MCF 10A (cell line): ENCODE measurements around the gene GDF7. TPM values are rescaled to one million over a fixed set of nuclear protein-coding genes. Genes with fewer than 3 reads are reported as not detected.

Experiments
- BruUV-seq: library from RNA; stranded (reverse); fragments of 400-500 nt; replicated peaks from 2 replicates; lab custom pipeline; 2021; lab: Mats Ljungman, UMichigan
- CTCF ChIA-PET: fragments of 300-600 bp; sonication (Branson Sonifier 250); formaldehyde crosslinking; extraction: SDS; loops from one replicate; lab custom pipeline; 2021; ENCODE audit warnings: antibody characterized with exemption, inconsistent platforms; lab: Yijun Ruan, JAX
- POLR2A ChIA-PET: fragments of 300-600, 350-650 bp; sonication (Branson Sonifier 250); formaldehyde crosslinking; extraction: SDS; loops from one replicate; lab custom pipeline; 2020; ENCODE audit warnings: antibody characterized with exemption, inconsistent platforms; lab: Yijun Ruan, JAX
- DNase-seq: peaks from one replicate; pipeline ENCODE4 v3.0.0-alpha.2; 2018; ENCODE audit not compliant: unreplicated experiment
- H3K27ac Mint-ChIP-seq: one replicate; pipeline ENCODE4 v1.8.0; 2022; ENCODE audit warnings: mild to moderate bottlenecking, low read depth, mixed read lengths; ENCODE audit not compliant: unreplicated experiment
- H3K27me3 Mint-ChIP-seq: one replicate; pipeline ENCODE4 v1.8.0; 2022; ENCODE audit warnings: mixed read lengths; ENCODE audit not compliant: insufficient read depth, unreplicated experiment
- H3K36me3 Mint-ChIP-seq: one replicate; pipeline ENCODE4 v1.8.0; 2022; ENCODE audit warnings: mild to moderate bottlenecking, moderate library complexity, mixed read lengths; ENCODE audit not compliant: insufficient read depth, unreplicated experiment
- H3K4me1 Mint-ChIP-seq: one replicate; pipeline ENCODE4 v1.8.0; 2022; ENCODE audit warnings: mixed read lengths; ENCODE audit not compliant: insufficient read depth, unreplicated experiment
- H3K4me3 Mint-ChIP-seq: one replicate; pipeline ENCODE4 v1.8.0; 2022; ENCODE audit warnings: mild to moderate bottlenecking, moderate library complexity, mixed read lengths; ENCODE audit not compliant: unreplicated experiment
- H3K9me3 Mint-ChIP-seq: one replicate; pipeline ENCODE4 v1.8.0; 2022; ENCODE audit warnings: mixed read lengths; ENCODE audit not compliant: unreplicated experiment
- intact Hi-C: fragments of 100-400 bp; cut with micrococcal nuclease; formaldehyde crosslinking; loops from 2 replicates; pipeline ENCODE4 v1.14.1; 2022
- total RNA-seq: library from RNA; stranded (reverse); gene quantifications from 2 replicates; pipeline ENCODE4 v1.2.3, GENCODE V29; 2022
- TF ChIP-seq, protein P1 (sequence below): fragments of 200-600 bp; IDR thresholded peaks from one replicate; pipeline ENCODE4 v1.8.0; 2022; ENCODE audit warnings: antibody characterized with exemption, mild to moderate bottlenecking; ENCODE audit not compliant: unreplicated experiment

Gene GDF7
- total RNA-seq, 1 experiment from 2014 or later = not detected

DNA sequence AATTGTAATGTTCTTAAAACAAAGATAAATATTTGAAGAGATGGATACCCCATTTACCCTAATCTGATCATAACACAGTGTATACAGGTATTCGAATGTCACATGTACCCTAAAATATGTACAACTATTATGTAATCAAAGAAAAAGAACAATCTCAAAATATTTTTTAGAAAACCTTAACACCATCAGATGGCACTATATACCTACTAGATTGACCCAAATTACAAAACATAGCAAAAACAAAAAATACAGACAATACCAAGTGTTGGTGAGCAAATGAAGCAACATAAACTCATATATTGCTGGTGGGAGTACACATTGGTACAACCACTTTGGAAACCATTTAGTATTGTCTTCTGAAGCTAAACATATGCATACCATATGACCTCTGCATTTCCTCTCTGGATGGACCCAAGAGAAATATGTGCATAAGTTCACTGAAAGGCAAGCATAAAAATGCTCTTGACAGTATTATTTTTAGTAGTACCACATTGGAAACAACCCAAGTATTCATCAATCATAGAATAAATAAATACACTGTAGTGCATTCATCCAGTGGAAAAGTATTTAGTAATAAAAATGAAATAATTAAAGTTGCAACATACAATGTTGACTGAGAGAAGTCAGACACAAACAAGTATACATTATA lies 55.8 kb downstream of the GDF7 start:
- TF ChIP-seq, protein P1, sequence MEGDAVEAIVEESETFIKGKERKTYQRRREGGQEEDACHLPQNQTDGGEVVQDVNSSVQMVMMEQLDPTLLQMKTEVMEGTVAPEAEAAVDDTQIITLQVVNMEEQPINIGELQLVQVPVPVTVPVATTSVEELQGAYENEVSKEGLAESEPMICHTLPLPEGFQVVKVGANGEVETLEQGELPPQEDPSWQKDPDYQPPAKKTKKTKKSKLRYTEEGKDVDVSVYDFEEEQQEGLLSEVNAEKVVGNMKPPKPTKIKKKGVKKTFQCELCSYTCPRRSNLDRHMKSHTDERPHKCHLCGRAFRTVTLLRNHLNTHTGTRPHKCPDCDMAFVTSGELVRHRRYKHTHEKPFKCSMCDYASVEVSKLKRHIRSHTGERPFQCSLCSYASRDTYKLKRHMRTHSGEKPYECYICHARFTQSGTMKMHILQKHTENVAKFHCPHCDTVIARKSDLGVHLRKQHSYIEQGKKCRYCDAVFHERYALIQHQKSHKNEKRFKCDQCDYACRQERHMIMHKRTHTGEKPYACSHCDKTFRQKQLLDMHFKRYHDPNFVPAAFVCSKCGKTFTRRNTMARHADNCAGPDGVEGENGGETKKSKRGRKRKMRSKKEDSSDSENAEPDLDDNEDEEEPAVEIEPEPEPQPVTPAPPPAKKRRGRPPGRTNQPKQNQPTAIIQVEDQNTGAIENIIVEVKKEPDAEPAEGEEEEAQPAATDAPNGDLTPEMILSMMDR = no peak
- H3K4me3 Mint-ChIP-seq = no peak overlapping the region
- intact Hi-C loops = no loop called here
- no peaks in the 10 kb centered on the region for H3K27me3 Mint-ChIP-seq
- H3K4me1 Mint-ChIP-seq = no peaks in the 10 kb centered on the region
- no TSS peak for BruUV-seq
- ChIA-PET CTCF (interaction anchor here (1.0 to 3.0 kb wide), 2 partner anchors 59 to 241 kb away, joined by 3 to 13 read pairs; no protein-coding TSS in a partner anchor), POLR2A (no interaction called here)
- no peak for DNase-seq
- no peaks in the 10 kb centered on the region for H3K9me3 Mint-ChIP-seq
- H3K36me3 Mint-ChIP-seq = peaks cover 6% of the 10 kb centered on the region
- no peak overlapping the region for H3K27ac Mint-ChIP-seq

DNA sequence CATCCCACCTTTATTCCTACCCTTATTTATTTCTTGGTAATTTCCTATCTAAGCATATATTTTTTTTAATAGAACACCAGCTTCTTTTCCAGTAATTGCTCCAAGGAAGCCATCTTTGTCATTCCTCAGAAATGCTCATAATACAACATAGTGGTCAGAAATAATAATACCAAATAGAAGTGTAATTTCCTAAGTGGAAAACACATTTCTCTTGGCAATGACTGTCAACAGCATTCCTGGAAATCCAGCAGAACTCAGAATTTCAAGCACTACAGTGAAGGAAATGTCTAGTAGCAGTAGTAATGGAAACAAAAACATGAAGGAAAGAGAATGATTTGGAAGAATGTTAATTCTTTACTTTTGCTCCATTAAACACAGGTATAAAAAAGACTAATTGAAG lies 56.6 kb downstream of the GDF7 start:
- POLR2A ChIA-PET = interaction anchor here (0.7 kb wide), 1 partner anchor 11 kb away, joined by 3 read pairs; no protein-coding TSS in a partner anchor
- BruUV-seq = no TSS peak
- H3K4me1 Mint-ChIP-seq = peaks cover 4% of the 10 kb centered on the region

DNA sequence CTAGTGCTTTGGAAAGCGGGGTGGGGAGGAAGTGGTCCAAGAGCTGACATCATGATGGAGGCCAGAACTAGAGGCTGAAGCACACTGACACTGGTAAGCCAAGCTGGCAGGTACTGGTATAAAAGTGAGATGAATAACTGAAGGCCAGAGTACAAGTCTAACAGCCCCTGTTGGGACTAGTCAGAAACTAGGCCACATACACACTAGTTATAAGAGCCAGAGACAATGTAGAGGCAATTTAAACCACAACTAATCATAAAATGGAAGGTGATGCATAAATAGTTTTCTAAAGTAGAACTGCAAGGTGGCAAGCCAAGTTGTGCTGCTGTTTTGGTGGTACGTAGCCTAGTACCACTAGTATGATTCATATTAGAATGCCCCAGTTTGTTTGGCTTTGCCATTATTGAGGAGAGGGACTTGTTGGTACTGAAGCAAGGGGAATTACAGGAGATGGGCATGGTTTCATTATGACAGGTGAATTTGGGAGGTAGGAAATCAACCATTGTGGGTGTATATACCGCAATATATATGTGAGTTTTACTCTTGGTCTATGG lies 57.6 kb downstream of the GDF7 start:
- TF ChIP-seq, protein P1 = no peak
- intact Hi-C loops = no loop called here
- Mint-ChIP-seq H3K36me3 (peaks cover 6% of the 10 kb centered on the region), H3K27ac (no peak overlapping the region), H3K27me3 (no peaks in the 10 kb centered on the region), H3K9me3 (no peaks in the 10 kb centered on the region), H3K4me3 (no peak overlapping the region), H3K4me1 (peaks cover 8% of the 10 kb centered on the region)
- ChIA-PET POLR2A (no interaction called here), CTCF (interaction anchor here (0.6 to 3.0 kb wide), 2 partner anchors 57 to 239 kb away, joined by 3 to 13 read pairs; no protein-coding TSS in a partner anchor)
- no TSS peak for BruUV-seq
- DNase-seq = no peak

More for the DNA sequence above, 56.6 kb downstream of the GDF7 start:
- intact Hi-C loops = no loop called here
- no peak for DNase-seq
- H3K27ac Mint-ChIP-seq = no peak overlapping the region
- no peaks in the 10 kb centered on the region for H3K9me3 Mint-ChIP-seq
- H3K27me3 Mint-ChIP-seq = no peaks in the 10 kb centered on the region
- CTCF ChIA-PET = interaction anchor here (1.0 to 3.0 kb wide), 2 partner anchors 58 to 240 kb away, joined by 3 to 13 read pairs; no protein-coding TSS in a partner anchor
- H3K4me3 Mint-ChIP-seq = no peak overlapping the region
- TF ChIP-seq, protein P1 = no peak
- H3K36me3 Mint-ChIP-seq = peaks cover 6% of the 10 kb centered on the region

DNA sequence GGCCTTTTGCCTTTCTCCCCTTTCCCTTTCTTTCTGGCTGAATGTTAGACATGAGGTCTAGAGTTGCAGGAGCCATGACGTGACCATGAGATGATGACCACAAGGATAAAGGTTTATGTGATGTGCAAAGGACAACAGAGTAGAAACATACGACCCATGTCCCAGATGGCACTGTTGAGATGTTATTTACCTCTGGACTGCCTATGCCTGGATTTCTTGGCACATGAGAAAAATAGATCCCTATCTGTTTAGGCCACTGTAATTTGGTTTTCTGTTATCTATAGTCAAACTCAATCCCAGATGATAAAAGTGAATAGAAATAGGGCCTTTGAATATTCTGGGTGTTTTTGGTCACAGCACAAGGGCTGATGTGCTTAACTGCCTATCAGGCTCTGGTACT lies 58.8 kb downstream of the GDF7 start:
- CTCF ChIA-PET = interaction anchor here (1.4 to 3.0 kb wide), 2 partner anchors 64 to 238 kb away, joined by 3 to 13 read pairs; no protein-coding TSS in a partner anchor
- Mint-ChIP-seq H3K27me3 (no peaks in the 10 kb centered on the region), H3K4me3 (no peak overlapping the region), H3K27ac (no peak overlapping the region), H3K4me1 (peaks cover 8% of the 10 kb centered on the region), H3K36me3 (peaks cover 6% of the 10 kb centered on the region), H3K9me3 (no peaks in the 10 kb centered on the region)
- DNase-seq = no peak
- intact Hi-C loops = no loop called here
- no TSS peak for BruUV-seq
- POLR2A ChIA-PET = no interaction called here
- TF ChIP-seq, protein P1 = no peak
